Upper lobe of left lung (tissue), 6 donors: ENCODE data around the gene SHOC2. TPM values are rescaled to one million over a fixed set of nuclear protein-coding genes. Genes with fewer than 3 reads are reported as not detected.

Source experiments
- ATAC-seq, 2 donors: fragments of 200-7000 bp; cut with Tn5 transposase; one replicate each; pipeline ENCODE4 v1.9.1; 2022; ENCODE audit warnings: mild to moderate bottlenecking in 2 of 2, moderate library complexity in 2 of 2; ENCODE audit not compliant: low FRiP score in 2 of 2
- DNase-seq, 2 donors: peaks; one replicate each; pipeline ENCODE4 v3.0.0-alpha.2; 2019 to 2020
- H3K27ac ChIP-seq, 4 donors: fragments of 200-600 bp; sonication (generic); one replicate each; pipeline ENCODE4 v1.5.1; 2016 to 2019
- H3K27me3 ChIP-seq, 4 donors: fragments of 200-600 bp; sonication (generic); one replicate each; pipeline ENCODE4 v1.5.1; 2017 to 2019
- H3K36me3 ChIP-seq, 4 donors: fragments of 200-600 bp; sonication (generic); one replicate each; pipeline ENCODE4 v1.5.1; 2016 to 2019
- H3K4me1 ChIP-seq, 4 donors: fragments of 200-600 bp; sonication (generic); one replicate each; pipeline ENCODE4 v1.5.1; 2018 to 2019
- H3K4me3 ChIP-seq, 4 donors: fragments of 200-600 bp; sonication (generic); one replicate each; pipeline ENCODE4 v1.5.1; 2017 to 2019; ENCODE audit warnings: mild to moderate bottlenecking in 2 of 4, moderate library complexity in 1 of 4
- H3K9me3 ChIP-seq, 4 donors: fragments of 200-600 bp; sonication (generic); one replicate each; pipeline ENCODE4 v1.5.1; 2018 to 2019
- EP300 ChIP-seq, 4 donors: sonication (generic); formaldehyde crosslinking; IDR thresholded peaks; one replicate each; pipeline ENCODE4 v1.5.1; 2017; ENCODE audit warnings: antibody characterized with exemption in 4 of 4, control low read depth in 2 of 4
- POLR2A ChIP-seq, 4 donors: fragments of 450-650 bp; IDR thresholded peaks; one replicate each; pipeline ENCODE4 v1.5.1; 2016 to 2017; ENCODE audit warnings: antibody characterized with exemption in 4 of 4, mild to moderate bottlenecking in 2 of 4
- POLR2AphosphoS5 ChIP-seq, 2 donors: sonication (generic); formaldehyde crosslinking; IDR thresholded peaks; one replicate each; pipeline ENCODE4 v1.5.1; 2017; ENCODE audit warnings: antibody characterized with exemption in 2 of 2
- WGBS, 2 donors: methylation state at CpG; one replicate each; pipeline ENCODE4 v1.1.5; 2017 to 2018; 5-methylcytosine and 5-hydroxymethylcytosine counted together
- total RNA-seq, 6 donors: library from RNA; depleted of rRNA in 4 of 6; stranded (reverse); fragments of >200 nt in 4 of 6; gene quantifications; one replicate each; pipeline versions ENCODE4 v1.1.0 to v1.2.1, GENCODE V29; 2016 to 2021
- TF ChIP-seq, protein P1 (sequence below), 6 experiments: fragments of 450-650 bp in 4 of 6; fragments of 200-600 bp in 2 of 6; sonication (generic) in 2 of 6; IDR thresholded peaks; one replicate each; pipeline ENCODE4 v1.5.1; 2016 to 2019; ENCODE audit warnings: antibody characterized with exemption in 6 of 6
- donor health status: DM: no; HTN: no; CAD: no; lungs with moderate emphysema.
- donor health status: DM: no; HTN: yes; CAD: no; lungs with severe emphysema.

The SHOC2 gene
- total RNA-seq, 6 donors from 2014 or later: 24.2 to 117 (median 41.6) TPM

DNA sequence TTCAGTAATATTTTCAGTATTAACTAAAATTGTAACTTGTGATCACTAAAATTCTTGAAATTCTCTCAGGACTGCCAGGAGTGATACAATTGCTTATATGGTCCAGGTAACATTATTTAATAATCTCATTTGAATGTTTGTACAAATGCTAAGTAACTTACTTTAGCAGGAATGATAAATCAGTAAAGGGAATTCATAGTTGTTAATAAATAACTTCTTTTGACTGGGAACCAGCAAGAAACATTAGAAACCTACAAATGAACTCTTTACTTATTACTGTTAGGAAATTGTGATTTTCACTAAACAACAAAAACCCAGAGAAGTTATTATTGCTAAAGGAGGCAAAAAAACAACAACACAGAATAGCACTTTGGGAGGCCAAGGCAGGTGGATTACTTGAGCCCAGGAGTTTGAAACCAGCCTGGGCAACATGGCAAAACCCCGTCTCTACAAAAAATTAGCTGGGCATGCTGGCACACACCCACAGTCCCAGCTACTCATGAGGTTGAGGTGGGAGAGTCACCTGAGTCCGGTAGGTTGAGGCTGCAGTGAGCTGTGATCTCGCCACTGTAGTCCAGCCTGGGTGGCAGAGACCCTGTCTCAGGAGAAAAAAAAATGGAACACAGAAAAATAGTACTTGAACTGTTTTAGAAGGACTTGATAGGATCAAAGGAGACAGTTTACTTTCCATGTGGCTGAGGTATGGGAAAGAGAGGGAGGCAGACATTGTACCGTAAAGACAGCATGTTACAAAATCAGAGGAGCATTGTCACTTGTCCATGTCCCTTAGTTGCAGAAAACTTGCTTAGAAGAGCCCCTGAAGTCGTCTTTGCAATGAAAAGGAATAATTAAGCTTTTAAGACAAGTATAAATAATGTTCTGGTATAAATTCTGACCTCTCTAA is 53.1 kb downstream of the SHOC2 start:
- no peak for DNase-seq
- no peaks in the 10 kb centered on the region for H3K36me3 ChIP-seq
- no peaks in the 10 kb centered on the region for H3K9me3 ChIP-seq
- TF ChIP-seq EP300 (IDR thresholded peaks at IDR 0.05) (no peak), POLR2A (IDR thresholded peaks at IDR 0.05) (no peak), POLR2AphosphoS5 (IDR thresholded peaks at IDR 0.05) (no peak)
- TF ChIP-seq, protein P1, sequence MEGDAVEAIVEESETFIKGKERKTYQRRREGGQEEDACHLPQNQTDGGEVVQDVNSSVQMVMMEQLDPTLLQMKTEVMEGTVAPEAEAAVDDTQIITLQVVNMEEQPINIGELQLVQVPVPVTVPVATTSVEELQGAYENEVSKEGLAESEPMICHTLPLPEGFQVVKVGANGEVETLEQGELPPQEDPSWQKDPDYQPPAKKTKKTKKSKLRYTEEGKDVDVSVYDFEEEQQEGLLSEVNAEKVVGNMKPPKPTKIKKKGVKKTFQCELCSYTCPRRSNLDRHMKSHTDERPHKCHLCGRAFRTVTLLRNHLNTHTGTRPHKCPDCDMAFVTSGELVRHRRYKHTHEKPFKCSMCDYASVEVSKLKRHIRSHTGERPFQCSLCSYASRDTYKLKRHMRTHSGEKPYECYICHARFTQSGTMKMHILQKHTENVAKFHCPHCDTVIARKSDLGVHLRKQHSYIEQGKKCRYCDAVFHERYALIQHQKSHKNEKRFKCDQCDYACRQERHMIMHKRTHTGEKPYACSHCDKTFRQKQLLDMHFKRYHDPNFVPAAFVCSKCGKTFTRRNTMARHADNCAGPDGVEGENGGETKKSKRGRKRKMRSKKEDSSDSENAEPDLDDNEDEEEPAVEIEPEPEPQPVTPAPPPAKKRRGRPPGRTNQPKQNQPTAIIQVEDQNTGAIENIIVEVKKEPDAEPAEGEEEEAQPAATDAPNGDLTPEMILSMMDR (IDR thresholded peaks at IDR 0.05): no peak
- no peak overlapping the region for H3K4me3 ChIP-seq
- H3K27me3 ChIP-seq: no peaks in the 10 kb centered on the region
- WGBS, 2 donors: 75 to 78% methylated on average over 5 of the region's 5 CpGs
- no peak overlapping the region for H3K27ac ChIP-seq
- ATAC-seq: no peak
- H3K4me1 ChIP-seq: peaks cover 0 to 8% (median 3%) of the 10 kb centered on the region in 4 donors

- Histone ChIP-seq H3K27me3 (no peaks in the 10 kb centered on the region), H3K9me3 (no peaks in the 10 kb centered on the region), H3K27ac (no peak overlapping the region), H3K36me3 (no peaks in the 10 kb centered on the region), H3K4me3 (no peak overlapping the region), H3K4me1 (peaks cover 0 to 8% (median 3%) of the 10 kb centered on the region in 4 donors)
- no peak for DNase-seq
- TF ChIP-seq POLR2A (IDR thresholded peaks at IDR 0.05) (no peak), POLR2AphosphoS5 (IDR thresholded peaks at IDR 0.05) (no peak), EP300 (IDR thresholded peaks at IDR 0.05) (no peak)
- TF ChIP-seq, protein P1 (IDR thresholded peaks at IDR 0.05): no peak
- 78 to 89% methylated on average over 3 of the region's 3 CpGs for WGBS, 2 donors
- ATAC-seq: no peak
These were observed 54.0 kb downstream of the SHOC2 start for GRCh38 chr10:110973400-110973799.

DNA sequence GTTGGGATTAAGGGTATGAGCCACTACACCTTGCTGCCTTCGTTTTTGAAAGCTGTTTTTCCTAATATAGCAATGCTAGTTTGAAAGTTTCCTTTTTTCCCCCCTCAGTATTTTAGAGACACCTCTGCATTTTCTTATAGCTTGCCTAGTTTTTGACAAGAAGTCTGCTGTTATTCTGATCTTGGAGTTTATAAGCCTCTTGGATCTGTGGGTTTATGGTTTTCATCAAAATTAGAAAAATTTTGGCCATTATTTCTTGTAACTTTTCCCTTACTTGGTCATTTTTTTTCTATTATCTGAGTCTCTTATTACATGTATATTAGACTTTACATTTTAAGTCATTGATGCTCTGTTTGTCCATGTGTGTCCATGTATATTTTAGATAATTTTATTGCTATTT is 57.2 kb downstream of the SHOC2 start:
- ATAC-seq (no peak), DNase-seq (no peak)
- Histone ChIP-seq H3K4me3 (no peak overlapping the region), H3K4me1 (peaks cover 0 to 3% (median 0%) of the 10 kb centered on the region in 4 donors), H3K36me3 (no peaks in the 10 kb centered on the region), H3K9me3 (no peaks in the 10 kb centered on the region), H3K27me3 (no peaks in the 10 kb centered on the region), H3K27ac (no peak overlapping the region)
- WGBS, 2 donors: 91 to 100% methylated on average over 1 of the region's 1 CpG
- no peak for TF ChIP-seq POLR2AphosphoS5 (IDR thresholded peaks at IDR 0.05)
- no peak for TF ChIP-seq POLR2A (IDR thresholded peaks at IDR 0.05)
- TF ChIP-seq, protein P1 (IDR thresholded peaks at IDR 0.05): no peak
- TF ChIP-seq EP300 (IDR thresholded peaks at IDR 0.05): no peak

DNA sequence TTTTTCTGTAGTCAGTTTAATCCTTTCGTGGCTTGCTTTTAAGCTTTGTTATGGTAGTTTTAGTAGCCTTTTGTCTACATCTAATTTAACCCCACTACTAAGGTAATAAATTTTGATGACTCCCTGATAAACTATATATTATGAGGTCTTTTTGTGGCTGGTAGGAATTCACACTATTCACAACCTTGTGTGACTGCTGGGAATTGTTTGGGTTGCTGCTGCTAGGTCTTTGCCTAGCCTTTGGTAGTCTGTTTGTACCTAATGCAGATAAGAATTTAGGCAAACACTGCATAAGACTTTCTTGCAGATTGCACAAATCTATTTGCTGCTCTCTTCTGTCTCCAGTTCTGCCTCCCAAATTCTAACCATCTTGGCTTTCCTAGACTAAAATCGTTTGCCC is 58.3 kb downstream of the SHOC2 start:
- Histone ChIP-seq H3K27ac (no peak overlapping the region), H3K27me3 (no peaks in the 10 kb centered on the region), H3K9me3 (no peaks in the 10 kb centered on the region), H3K4me3 (no peak overlapping the region), H3K36me3 (no peaks in the 10 kb centered on the region), H3K4me1 (no peaks in the 10 kb centered on the region)
- DNase-seq: no peak
- TF ChIP-seq EP300 (IDR thresholded peaks at IDR 0.05) (no peak), POLR2A (IDR thresholded peaks at IDR 0.05) (no peak), POLR2AphosphoS5 (IDR thresholded peaks at IDR 0.05) (no peak)
- TF ChIP-seq, protein P1 (IDR thresholded peaks at IDR 0.05): no peak
- 88 to 93% methylated on average over 2 of the region's 2 CpGs for WGBS, 2 donors
- no peak for ATAC-seq
